GM12872 (cell line): Measurements from ENCODE around the gene SEMA3D.

Experiments used
- TF ChIP-seq, protein P1 (sequence below): IDR thresholded peaks from 3 replicates; pipeline ENCODE4 v1.5.1; 2011; ENCODE audit warnings: low read depth, mild to moderate bottlenecking, low read length, moderate library complexity; ENCODE audit not compliant: insufficient read depth

SEMA3D gene

DNA sequence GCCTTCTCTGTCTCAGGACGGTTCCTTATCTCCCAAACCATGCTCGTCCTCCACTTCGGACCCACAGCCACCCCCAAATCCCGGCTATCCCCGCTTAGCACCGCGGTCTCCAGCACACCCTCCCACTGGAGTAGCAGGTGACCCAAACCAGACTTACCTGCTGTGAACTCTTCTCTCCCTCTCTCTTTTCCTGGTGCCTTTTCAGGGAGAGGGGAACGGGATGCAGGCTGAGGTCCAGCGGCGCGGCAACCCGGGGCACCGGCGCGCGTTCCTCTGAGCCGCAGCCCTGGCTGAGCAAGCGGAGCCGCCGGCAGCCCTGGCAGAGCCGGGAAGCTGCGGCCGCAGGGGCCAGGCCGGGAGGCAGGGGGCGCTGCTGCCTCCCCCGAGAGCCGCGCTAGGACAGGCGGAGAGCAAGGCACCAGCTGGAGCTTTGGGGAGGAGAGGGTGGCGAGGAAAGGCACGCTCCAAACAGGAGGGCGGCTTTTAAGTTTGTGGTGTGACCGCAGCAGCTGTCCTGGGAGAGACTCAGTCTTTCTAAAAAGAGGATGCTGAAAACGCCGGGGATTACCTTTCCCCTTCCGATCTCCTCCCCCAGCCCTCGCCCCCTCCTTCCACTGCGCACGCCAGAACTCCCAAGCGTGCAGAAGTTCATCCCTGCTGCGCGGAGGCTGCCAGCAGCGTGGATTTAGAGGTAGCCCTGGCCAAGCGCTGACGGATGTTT lies at the start of gene SEMA3D:
SEMA3D (minus strand) TSS at position 536 of the 721 bp plus-strand sequence. CDS start 65,165 bp downstream, outside the sequence.
- TF ChIP-seq, protein P1, sequence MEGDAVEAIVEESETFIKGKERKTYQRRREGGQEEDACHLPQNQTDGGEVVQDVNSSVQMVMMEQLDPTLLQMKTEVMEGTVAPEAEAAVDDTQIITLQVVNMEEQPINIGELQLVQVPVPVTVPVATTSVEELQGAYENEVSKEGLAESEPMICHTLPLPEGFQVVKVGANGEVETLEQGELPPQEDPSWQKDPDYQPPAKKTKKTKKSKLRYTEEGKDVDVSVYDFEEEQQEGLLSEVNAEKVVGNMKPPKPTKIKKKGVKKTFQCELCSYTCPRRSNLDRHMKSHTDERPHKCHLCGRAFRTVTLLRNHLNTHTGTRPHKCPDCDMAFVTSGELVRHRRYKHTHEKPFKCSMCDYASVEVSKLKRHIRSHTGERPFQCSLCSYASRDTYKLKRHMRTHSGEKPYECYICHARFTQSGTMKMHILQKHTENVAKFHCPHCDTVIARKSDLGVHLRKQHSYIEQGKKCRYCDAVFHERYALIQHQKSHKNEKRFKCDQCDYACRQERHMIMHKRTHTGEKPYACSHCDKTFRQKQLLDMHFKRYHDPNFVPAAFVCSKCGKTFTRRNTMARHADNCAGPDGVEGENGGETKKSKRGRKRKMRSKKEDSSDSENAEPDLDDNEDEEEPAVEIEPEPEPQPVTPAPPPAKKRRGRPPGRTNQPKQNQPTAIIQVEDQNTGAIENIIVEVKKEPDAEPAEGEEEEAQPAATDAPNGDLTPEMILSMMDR: peak; percentile 84

DNA sequence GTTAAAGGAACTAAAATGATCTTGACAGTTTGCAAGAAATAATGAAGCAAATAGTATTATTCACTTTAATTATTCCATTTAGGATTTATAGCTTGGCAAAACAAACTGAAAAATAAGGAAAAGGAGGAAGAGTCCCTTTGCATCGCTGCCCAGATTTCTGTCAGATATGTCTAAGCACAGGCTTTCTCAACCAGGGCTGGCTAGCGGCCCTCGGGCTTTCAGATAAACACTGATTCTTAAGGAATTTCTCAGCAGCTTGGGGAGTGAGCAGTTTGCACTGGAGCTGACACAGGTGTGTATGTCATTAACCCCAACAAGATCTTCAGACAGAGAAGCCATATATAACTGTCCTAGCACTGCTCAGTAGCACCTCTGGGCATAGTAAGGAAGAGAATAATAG lies 47.9 kb upstream of the SEMA3D start:
- TF ChIP-seq, protein P1: no peak

DNA sequence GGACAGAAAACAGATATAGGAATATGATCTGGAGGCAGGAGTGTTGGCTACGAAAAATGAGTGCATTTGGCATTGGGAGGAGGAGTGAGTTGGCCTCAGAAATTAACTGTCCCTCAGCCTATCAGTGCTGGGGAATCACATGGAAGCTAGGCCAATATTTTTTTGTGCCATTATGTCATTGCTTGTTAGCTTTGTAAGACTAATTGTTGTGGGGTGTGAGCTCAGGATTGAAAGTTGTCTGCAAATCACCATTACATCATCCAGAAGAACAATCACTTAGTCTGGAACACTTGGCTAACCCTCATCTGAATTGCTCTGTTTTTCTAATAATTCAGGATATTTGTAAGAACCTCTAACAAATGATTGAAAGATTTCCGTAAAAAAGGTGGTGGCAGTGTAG lies 45.2 kb upstream of the SEMA3D start:
- TF ChIP-seq, protein P1: no peak

DNA sequence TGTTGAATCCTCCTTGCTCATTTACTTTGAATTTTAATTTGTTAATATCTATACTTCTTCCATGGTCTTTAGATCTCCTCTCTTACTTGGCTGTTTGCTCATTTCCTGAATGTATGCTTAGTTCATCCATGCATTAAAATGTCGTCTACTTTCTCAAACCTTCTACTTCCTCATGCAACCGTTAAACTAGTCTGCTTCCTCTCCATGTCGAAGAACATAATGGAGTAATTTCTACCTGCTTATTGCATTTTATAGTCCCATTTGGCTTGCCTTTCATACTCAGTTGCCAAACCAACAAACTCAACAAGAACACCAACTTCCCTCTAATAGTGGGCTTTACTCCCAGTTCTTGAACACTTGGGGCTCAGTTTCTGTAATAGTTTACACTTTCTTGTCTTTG lies 43.8 kb upstream of the SEMA3D start:
- TF ChIP-seq, protein P1: no peak

DNA sequence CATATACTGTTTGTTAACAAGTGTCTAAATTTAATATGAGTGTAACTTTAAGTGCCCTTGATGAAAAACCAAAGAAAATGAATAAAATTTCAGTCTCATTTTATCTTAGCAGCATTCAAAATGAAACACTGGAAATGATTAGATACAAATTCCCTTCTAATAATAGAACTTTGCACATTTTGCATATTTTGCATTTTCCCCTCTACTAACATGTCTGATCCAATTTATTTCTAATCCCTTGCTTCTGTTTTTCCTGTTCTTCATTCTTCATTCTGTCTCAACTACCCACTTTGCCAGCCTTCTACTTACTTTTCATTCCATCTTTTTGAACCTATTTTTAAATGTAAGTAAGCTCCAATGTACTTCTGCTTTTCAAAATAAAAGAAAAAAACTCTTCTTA lies 42.7 kb upstream of the SEMA3D start:
- TF ChIP-seq, protein P1: no peak

DNA sequence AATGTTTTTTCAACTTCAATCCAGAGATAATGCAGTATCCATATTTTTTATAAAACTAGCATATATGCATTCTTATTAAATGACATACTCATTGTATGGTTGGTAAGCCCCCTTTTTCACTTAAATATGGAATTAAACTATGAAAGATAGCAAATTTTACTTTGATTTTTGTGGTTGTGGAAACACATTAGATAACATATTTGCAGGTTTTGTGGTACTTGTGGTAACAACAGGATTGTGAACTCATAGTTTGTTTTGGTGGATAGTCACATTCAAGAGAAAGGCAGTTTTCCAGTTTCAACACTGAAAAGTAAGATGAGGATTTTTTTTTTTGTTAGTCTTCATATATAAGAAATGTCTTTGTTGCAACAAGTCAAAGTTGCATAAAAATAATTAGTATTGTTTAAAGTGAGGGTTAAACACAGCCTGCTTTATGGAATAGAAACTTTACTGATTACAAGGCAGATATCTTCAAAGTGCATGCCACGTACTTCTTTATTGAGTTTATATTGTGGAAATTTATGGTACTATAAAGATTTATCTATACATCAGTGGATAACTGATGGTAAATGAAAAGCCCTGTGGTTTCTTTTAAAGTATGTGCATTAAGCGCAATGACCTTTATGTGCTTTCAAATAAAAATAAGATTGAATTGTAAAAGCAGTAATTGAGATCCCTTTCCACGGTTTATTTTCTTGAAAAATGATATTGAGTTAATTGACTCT lies 39.7 kb upstream of the SEMA3D start:
- TF ChIP-seq, protein P1: no peak

DNA sequence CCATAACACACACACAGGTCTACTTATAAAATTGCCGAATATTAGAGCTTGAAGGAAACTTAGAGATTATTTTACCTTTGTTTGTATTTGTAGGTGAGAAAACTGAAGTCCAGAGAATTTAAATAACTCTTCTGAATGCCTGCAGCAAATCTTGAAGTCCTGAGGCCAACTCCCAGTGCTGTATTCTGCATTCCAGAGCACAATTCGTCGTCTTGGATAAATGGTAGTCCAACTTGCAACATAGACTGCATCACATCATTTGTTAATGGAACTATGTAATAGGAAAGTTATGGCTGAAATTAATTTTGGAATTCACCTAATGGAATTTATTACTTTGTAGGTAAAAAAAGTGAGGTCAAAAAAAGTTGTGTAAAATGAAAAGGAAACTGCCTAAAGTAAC lies 37.3 kb upstream of the SEMA3D start:
- TF ChIP-seq, protein P1: no peak
